Mucosa of descending colon (tissue), 3 donors: ENCODE measurements around the gene LONP1. TPM values are rescaled to one million over a fixed set of nuclear protein-coding genes. Genes with fewer than 3 reads are reported as not detected.

Experiments
- ATAC-seq: fragments of 200-7000 bp; cut with Tn5 transposase; one replicate; pipeline ENCODE4 v1.9.1; 2020; ENCODE audit warnings: mild to moderate bottlenecking, moderate library complexity
- DNase-seq, 3 donors: peaks; one replicate each; pipeline ENCODE4 v3.0.0-alpha.2; 2020
- H3K36me3 ChIP-seq: fragments of 200-600 bp; one replicate; pipeline ENCODE4 v1.8.0; 2021; ENCODE audit warnings: low read depth, mild to moderate bottlenecking
- H3K4me1 ChIP-seq: fragments of 200-600 bp; one replicate; pipeline ENCODE4 v1.8.0; 2021; ENCODE audit warnings: low read depth, mild to moderate bottlenecking
- H3K4me3 ChIP-seq: fragments of 200-600 bp; one replicate; pipeline ENCODE4 v1.8.0; 2021; ENCODE audit warnings: mild to moderate bottlenecking
- H3K9me3 ChIP-seq: fragments of 200-600 bp; one replicate; pipeline ENCODE4 v1.8.0; 2021; ENCODE audit warnings: mild to moderate bottlenecking
- intact Hi-C, 2 donors: fragments of 100-400 bp; cut with DNase I in 1 of 2; cut with micrococcal nuclease in 1 of 2; formaldehyde crosslinking; loops; one replicate each; pipeline versions ENCODE4 v1.11.0 to v1.11.1; 2022; cut with DNase I, micrococcal nuclease
- total RNA-seq, 3 donors: library from RNA; stranded (reverse); fragmentation: NEBNext Ultra II Directional in 2 of 3; extraction: Animal tissue kit (Norgen Biotek cat#: 25700) in 2 of 3; gene quantifications; one replicate each; pipeline versions ENCODE4 v1.2.1 to v1.2.4, GENCODE V29; 2021 to 2023
- TF ChIP-seq, protein P1 (sequence below): fragments of 200-600 bp; IDR thresholded peaks from one replicate; pipeline ENCODE4 v1.8.0; 2022; ENCODE audit warnings: antibody characterized with exemption, mild to moderate bottlenecking
- donor health status: DM: no; HTN: no; CAD: no; lungs with moderate emphysema.
- donor health status: DM: no; HTN: no; CAD: no.
- donor health status: DM: no; HTN: yes; CAD: no.

Gene LONP1
- total RNA-seq, 3 donors from 2014 or later: 55.9 to 63.0 (median 55.9) TPM

DNA sequence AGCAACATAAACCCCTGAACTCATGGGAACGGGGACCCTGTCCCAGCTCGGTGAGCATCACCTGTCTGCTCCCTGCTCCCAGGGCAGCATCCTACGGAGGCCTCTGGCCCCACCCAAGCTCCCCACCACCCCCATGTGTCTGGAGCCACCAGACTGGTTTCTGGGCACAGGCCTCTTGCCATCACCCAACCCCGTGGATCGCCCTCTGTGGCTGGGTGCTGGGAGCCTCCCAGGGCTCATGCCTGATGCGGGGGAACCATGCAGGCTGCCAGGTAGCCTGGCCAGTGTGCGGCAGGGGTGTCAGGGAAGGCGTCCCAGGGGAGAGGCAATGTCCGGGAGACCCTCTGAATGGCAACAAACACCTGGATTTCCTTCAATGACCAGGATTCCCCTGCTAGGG is 42.4 kb downstream of the LONP1 start:
- no peak for DNase-seq
- no peak overlapping the region for H3K4me3 ChIP-seq
- no peaks in the 10 kb centered on the region for H3K36me3 ChIP-seq
- TF ChIP-seq, protein P1, sequence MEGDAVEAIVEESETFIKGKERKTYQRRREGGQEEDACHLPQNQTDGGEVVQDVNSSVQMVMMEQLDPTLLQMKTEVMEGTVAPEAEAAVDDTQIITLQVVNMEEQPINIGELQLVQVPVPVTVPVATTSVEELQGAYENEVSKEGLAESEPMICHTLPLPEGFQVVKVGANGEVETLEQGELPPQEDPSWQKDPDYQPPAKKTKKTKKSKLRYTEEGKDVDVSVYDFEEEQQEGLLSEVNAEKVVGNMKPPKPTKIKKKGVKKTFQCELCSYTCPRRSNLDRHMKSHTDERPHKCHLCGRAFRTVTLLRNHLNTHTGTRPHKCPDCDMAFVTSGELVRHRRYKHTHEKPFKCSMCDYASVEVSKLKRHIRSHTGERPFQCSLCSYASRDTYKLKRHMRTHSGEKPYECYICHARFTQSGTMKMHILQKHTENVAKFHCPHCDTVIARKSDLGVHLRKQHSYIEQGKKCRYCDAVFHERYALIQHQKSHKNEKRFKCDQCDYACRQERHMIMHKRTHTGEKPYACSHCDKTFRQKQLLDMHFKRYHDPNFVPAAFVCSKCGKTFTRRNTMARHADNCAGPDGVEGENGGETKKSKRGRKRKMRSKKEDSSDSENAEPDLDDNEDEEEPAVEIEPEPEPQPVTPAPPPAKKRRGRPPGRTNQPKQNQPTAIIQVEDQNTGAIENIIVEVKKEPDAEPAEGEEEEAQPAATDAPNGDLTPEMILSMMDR: no peak
- no peak for ATAC-seq
- peaks cover 13% of the 10 kb centered on the region for H3K4me1 ChIP-seq
- H3K9me3 ChIP-seq: no peaks in the 10 kb centered on the region
- intact Hi-C loops: no loop called here

DNA sequence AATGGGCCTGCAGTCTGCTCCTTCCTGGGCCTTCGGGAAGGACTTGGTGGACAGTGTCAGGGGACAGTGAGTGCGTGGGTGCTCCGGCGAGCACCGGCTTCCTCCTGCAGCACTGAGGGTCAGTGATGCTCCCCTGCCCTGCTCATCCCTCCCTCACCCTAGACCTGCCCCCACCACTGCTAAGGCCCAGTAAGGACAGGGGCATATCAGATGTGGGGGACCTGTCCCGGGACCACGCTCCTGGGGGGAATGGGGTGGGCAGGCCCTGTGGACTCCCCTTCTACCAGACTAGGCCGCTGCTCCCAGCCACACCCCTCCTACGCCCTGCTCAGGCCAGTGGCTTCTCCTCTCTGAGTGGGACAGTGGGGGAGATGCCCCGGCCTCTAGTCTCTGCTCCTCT is 42.8 kb downstream of the LONP1 start:
- Histone ChIP-seq H3K4me3 (no peak overlapping the region), H3K4me1 (peaks cover 13% of the 10 kb centered on the region), H3K36me3 (no peaks in the 10 kb centered on the region), H3K9me3 (no peaks in the 10 kb centered on the region)
- ATAC-seq (no peak), DNase-seq (no peak)
- intact Hi-C loops: no loop called here
- TF ChIP-seq, protein P1: no peak

DNA sequence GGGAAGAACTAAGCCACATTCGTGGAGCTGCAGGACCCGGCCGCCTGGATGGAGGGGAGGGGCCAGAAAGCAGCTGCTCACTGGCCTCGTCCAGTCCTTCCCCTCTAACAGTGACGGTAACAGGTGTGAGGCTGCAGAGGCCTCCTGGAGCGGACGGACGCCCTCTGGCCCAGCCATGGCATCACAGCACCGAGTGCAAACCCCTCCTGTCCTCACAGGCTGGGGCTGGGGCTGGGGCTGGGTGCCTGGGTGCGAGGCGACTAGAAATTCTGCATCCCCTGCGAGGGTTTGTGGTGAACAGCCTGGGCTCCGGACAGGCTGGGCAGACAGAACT is 43.2 kb downstream of the LONP1 start:
- Histone ChIP-seq H3K4me1 (peaks cover 13% of the 10 kb centered on the region), H3K4me3 (no peak overlapping the region), H3K36me3 (no peaks in the 10 kb centered on the region), H3K9me3 (no peaks in the 10 kb centered on the region)
- TF ChIP-seq, protein P1: no peak
- DNase-seq (peak in 1 of 3 donors; percentile 33), ATAC-seq (no peak)
- intact Hi-C loops: no loop called here

DNA sequence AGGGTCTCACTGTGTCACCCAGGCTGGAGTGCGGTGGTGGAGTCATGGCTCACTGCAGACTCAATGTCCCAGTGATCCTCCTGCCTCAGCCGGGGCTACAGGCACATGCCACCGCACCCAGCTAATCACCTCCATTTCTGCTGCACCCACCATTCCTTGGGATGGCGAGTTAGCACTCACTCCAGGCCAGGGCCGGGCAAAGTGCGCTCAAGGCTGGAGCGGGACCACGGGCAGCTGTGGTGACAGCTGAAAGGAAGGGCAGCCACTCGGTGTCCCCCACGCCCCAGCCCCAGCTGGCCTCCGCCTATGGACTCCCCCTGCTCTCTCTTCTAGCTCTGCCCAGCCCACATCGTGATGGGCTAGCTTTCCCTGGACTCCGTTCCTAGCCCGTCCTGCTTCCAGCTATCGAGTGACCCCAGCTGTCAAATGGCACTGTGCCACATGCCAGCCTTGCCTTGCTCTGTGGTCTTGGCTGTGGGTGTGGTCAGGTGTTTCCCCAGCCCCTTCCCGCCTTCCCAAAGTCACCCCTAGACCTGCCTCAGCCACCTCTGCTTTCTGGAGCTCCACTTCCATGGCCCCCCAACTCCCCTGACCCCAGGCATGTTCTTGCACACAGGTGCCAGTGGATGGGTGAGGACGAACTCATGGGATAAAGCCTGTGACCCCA is 43.7 kb downstream of the LONP1 start:
- no peak overlapping the region for H3K4me3 ChIP-seq
- H3K36me3 ChIP-seq: no peaks in the 10 kb centered on the region
- DNase-seq (peak in 1 of 3 donors; percentile 42), ATAC-seq (no peak)
- TF ChIP-seq, protein P1: no peak
- intact Hi-C loops: no loop called here
- peaks cover 13% of the 10 kb centered on the region for H3K4me1 ChIP-seq
- no peaks in the 10 kb centered on the region for H3K9me3 ChIP-seq

DNA sequence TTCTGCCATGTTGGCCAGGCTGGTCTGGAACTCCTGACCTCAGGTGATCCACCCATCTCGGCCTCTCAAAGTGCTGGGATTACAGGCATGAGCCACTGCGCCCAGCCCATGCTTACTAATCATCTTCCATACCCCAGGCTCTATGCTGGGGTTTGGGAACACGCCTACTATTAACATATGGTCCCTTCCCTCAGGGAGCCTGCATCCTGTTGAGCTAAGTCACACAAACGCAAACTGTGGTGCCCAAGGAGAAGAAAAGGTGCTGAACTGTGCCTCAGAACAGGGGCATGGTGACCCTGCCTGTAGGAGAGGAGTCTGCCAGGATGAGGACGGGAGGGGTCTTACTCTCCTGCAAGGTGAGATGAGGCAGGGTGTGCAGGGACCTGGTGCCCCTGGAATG is 45.2 kb downstream of the LONP1 start:
- no peak for DNase-seq
- H3K4me1 ChIP-seq: peaks cover 8% of the 10 kb centered on the region
- no peaks in the 10 kb centered on the region for H3K9me3 ChIP-seq
- no peaks in the 10 kb centered on the region for H3K36me3 ChIP-seq
- no peak for ATAC-seq
- intact Hi-C loops: no loop called here
- TF ChIP-seq, protein P1: no peak
- H3K4me3 ChIP-seq: no peak overlapping the region

DNA sequence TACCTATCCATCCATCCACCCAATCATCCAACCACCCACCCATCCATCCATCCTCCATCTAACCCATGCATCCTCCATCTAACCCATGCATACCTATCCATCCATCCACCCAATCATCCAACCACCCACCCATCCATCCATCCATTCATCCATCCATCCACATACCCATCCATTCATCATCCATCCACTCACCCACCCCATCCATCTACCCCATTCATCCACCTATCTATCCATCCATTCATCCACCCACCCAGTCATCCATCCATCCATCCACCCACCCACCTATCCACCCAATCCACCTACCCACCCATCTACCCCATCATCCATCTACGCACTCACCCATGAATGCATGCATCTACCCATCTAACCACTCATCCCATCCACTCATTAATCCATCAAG is 46.2 kb downstream of the LONP1 start:
- ATAC-seq: no peak

More for the DNA sequence above, 46.2 kb downstream of the LONP1 start:
- intact Hi-C loops: no loop called here
- no peak for DNase-seq
- Histone ChIP-seq H3K9me3 (no peaks in the 10 kb centered on the region), H3K36me3 (no peaks in the 10 kb centered on the region), H3K4me3 (no peak overlapping the region), H3K4me1 (no peaks in the 10 kb centered on the region)
- TF ChIP-seq, protein P1: no peak
